ENCODE results near the gene ATP8B4.

The ATP8B4 gene

GRCh38 chr15:50042775-50043174 lies 76.3 kb downstream of the ATP8B4 start:
- H3K4me2 ChIP-seq (ENCODE audit: low read length): no peak overlapping the region
- H3K4me3 ChIP-seq (ENCODE audit: low read length): no peak overlapping the region
- no peak overlapping the region for H3K9ac ChIP-seq (ENCODE audit: low read depth, low read length)
- H3K9me3 ChIP-seq (replicated peaks; ENCODE audit: low read length): peaks cover 6% of the 10 kb centered on the region
- no peaks in the 10 kb centered on the region for H3K4me1 ChIP-seq (ENCODE audit: control insufficient read depth, insufficient read depth, low read length)
- no peaks in the 10 kb centered on the region for H3K36me3 ChIP-seq (ENCODE audit: insufficient read depth, low read length)
- H3K27me3 ChIP-seq (ENCODE audit: control insufficient read depth, insufficient read depth, low read length): peaks cover 7% of the 10 kb centered on the region

- Histone ChIP-seq H3K27me3 (ENCODE audit: control insufficient read depth, insufficient read depth, low read length) (peaks cover 11% of the 10 kb centered on the region), H3K9me3 (replicated peaks; ENCODE audit: low read length) (no peaks in the 10 kb centered on the region), H3K4me2 (ENCODE audit: low read length) (no peak overlapping the region), H3K4me1 (ENCODE audit: control insufficient read depth, insufficient read depth, low read length) (no peaks in the 10 kb centered on the region), H3K4me3 (ENCODE audit: low read length) (no peak overlapping the region), H3K9ac (ENCODE audit: low read depth, low read length) (no peak overlapping the region), H3K36me3 (ENCODE audit: insufficient read depth, low read length) (no peaks in the 10 kb centered on the region)
These were observed 88.6 kb downstream of the ATP8B4 start for GRCh38 chr15:50030456-50030855.

DNA sequence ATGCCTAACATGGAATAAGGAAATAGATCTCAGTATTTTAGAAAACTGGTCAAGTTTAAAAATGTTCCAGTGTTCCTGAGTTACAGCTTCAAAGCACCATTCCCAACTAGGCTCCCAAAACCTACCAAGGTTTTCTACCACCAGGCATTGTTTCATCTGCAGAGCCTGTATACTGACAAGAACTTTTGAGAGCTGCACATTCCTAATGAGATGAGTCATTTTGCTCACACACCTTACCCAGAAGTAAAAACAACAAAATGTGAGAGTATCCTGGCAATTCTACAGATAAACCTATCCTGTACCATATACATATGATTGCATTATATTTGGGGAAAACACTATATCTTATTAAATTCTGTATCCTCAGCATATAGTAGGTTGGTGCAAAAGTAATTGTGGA lies 90.7 kb downstream of the ATP8B4 start:
- no peak overlapping the region for H3K4me2 ChIP-seq (ENCODE audit: low read length)
- H3K36me3 ChIP-seq (ENCODE audit: insufficient read depth, low read length): no peaks in the 10 kb centered on the region
- H3K9ac ChIP-seq (ENCODE audit: low read depth, low read length): no peak overlapping the region
- H3K4me1 ChIP-seq (ENCODE audit: control insufficient read depth, insufficient read depth, low read length): no peaks in the 10 kb centered on the region
- H3K4me3 ChIP-seq (ENCODE audit: low read length): no peak overlapping the region
- H3K9me3 ChIP-seq (replicated peaks; ENCODE audit: low read length): no peaks in the 10 kb centered on the region
- H3K27me3 ChIP-seq (ENCODE audit: control insufficient read depth, insufficient read depth, low read length): peaks cover 20% of the 10 kb centered on the region

DNA sequence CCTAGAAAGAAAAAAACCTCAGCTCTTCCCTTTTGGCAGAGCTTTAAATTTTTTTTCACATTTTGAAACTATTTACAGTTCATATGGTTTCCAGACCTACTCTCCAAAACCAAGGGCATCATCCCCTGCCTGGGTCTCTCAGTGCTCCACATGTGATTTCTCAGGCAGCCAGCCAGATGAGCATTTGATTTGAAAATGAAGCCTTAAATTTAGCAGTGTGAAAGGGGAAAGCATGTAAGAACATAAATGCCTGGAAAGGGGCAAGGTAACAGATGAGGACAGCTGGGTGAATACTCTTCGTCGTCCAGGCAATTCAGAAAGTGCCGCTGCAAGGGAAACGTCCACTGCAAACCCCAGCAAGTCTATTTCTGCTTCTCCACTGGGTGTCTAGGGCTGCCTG lies 94.8 kb downstream of the ATP8B4 start:
- Histone ChIP-seq H3K9me3 (replicated peaks; ENCODE audit: low read length) (no peaks in the 10 kb centered on the region), H3K27me3 (ENCODE audit: control insufficient read depth, insufficient read depth, low read length) (peaks cover 18% of the 10 kb centered on the region), H3K4me1 (ENCODE audit: control insufficient read depth, insufficient read depth, low read length) (no peaks in the 10 kb centered on the region), H3K4me3 (ENCODE audit: low read length) (no peak overlapping the region), H3K9ac (ENCODE audit: low read depth, low read length) (no peak overlapping the region), H3K36me3 (ENCODE audit: insufficient read depth, low read length) (no peaks in the 10 kb centered on the region), H3K4me2 (ENCODE audit: low read length) (no peak overlapping the region)

- Histone ChIP-seq H3K4me3 (ENCODE audit: low read length) (no peak overlapping the region), H3K4me2 (ENCODE audit: low read length) (no peak overlapping the region), H3K9me3 (replicated peaks; ENCODE audit: low read length) (no peaks in the 10 kb centered on the region), H3K36me3 (ENCODE audit: insufficient read depth, low read length) (no peaks in the 10 kb centered on the region), H3K4me1 (ENCODE audit: control insufficient read depth, insufficient read depth, low read length) (no peaks in the 10 kb centered on the region), H3K27me3 (ENCODE audit: control insufficient read depth, insufficient read depth, low read length) (no peaks in the 10 kb centered on the region), H3K9ac (ENCODE audit: low read depth, low read length) (no peak overlapping the region)
These were observed 100.5 kb downstream of the ATP8B4 start for GRCh38 chr15:50018491-50018890.

GRCh38 chr15:50017522-50017921 lies 101.5 kb downstream of the ATP8B4 start:
- Histone ChIP-seq H3K9ac (ENCODE audit: low read depth, low read length) (no peak overlapping the region), H3K4me1 (ENCODE audit: control insufficient read depth, insufficient read depth, low read length) (no peaks in the 10 kb centered on the region), H3K36me3 (ENCODE audit: insufficient read depth, low read length) (no peaks in the 10 kb centered on the region), H3K4me2 (ENCODE audit: low read length) (no peak overlapping the region), H3K27me3 (ENCODE audit: control insufficient read depth, insufficient read depth, low read length) (no peaks in the 10 kb centered on the region), H3K4me3 (ENCODE audit: low read length) (no peak overlapping the region), H3K9me3 (replicated peaks; ENCODE audit: low read length) (no peaks in the 10 kb centered on the region)

DNA sequence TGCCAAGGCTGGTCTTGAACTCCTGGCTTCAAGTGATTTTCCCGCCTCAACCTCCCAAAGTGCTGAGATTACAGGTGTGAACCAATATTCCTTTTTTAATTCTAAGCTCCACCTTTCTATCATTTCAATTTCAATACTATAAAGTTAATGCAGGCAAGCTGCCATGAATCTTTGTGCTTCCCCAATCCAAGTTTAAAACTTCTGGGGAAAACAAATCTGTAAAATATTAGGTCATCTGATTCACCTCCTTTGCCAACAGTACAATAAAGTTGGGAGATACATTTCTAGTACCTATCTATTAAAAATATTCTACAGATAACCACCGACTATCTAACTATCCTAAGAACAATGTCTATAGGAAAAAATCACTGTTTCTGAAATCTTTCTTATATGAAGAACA lies 102.1 kb downstream of the ATP8B4 start:
- Histone ChIP-seq H3K4me3 (ENCODE audit: low read length) (no peak overlapping the region), H3K4me1 (ENCODE audit: control insufficient read depth, insufficient read depth, low read length) (no peaks in the 10 kb centered on the region), H3K36me3 (ENCODE audit: insufficient read depth, low read length) (no peaks in the 10 kb centered on the region), H3K9ac (ENCODE audit: low read depth, low read length) (no peak overlapping the region), H3K27me3 (ENCODE audit: control insufficient read depth, insufficient read depth, low read length) (no peaks in the 10 kb centered on the region), H3K4me2 (ENCODE audit: low read length) (no peak overlapping the region), H3K9me3 (replicated peaks; ENCODE audit: low read length) (no peaks in the 10 kb centered on the region)

- no peaks in the 10 kb centered on the region for H3K4me1 ChIP-seq (ENCODE audit: control insufficient read depth, insufficient read depth, low read length)
- no peak overlapping the region for H3K9ac ChIP-seq (ENCODE audit: low read depth, low read length)
- H3K9me3 ChIP-seq (replicated peaks; ENCODE audit: low read length): no peaks in the 10 kb centered on the region
- H3K27me3 ChIP-seq (ENCODE audit: control insufficient read depth, insufficient read depth, low read length): no peaks in the 10 kb centered on the region
- no peak overlapping the region for H3K4me2 ChIP-seq (ENCODE audit: low read length)
- H3K4me3 ChIP-seq (ENCODE audit: low read length): no peak overlapping the region
- no peaks in the 10 kb centered on the region for H3K36me3 ChIP-seq (ENCODE audit: insufficient read depth, low read length)
These were observed 106.2 kb downstream of the ATP8B4 start for GRCh38 chr15:50012790-50013189.

DNA sequence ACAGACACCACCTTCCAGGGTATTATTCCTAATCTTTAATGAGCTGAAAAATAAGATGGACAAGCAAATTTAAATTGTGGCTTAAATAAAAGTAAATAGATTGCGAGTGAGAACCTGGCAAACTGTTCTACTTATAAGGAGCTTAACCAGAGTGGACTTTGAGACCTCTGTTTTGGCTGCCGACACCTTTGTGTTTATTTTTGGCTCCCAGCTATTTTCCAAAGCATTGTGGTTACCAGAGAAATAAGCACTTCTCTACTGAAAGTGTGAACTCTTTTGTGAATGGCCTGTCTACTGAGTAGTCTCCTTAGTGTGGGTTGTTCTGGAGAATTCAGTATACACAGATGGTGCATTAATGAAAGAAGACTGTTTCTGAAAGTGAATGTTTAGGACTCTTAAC lies 109.4 kb downstream of the ATP8B4 start:
- H3K36me3 ChIP-seq (ENCODE audit: insufficient read depth, low read length): no peaks in the 10 kb centered on the region
- no peak overlapping the region for H3K9ac ChIP-seq (ENCODE audit: low read depth, low read length)
- no peaks in the 10 kb centered on the region for H3K9me3 ChIP-seq (replicated peaks; ENCODE audit: low read length)
- no peaks in the 10 kb centered on the region for H3K4me1 ChIP-seq (ENCODE audit: control insufficient read depth, insufficient read depth, low read length)
- H3K4me3 ChIP-seq (ENCODE audit: low read length): no peak overlapping the region
- H3K4me2 ChIP-seq (ENCODE audit: low read length): no peak overlapping the region
- H3K27me3 ChIP-seq (ENCODE audit: control insufficient read depth, insufficient read depth, low read length): no peaks in the 10 kb centered on the region

- no peaks in the 10 kb centered on the region for H3K36me3 ChIP-seq (ENCODE audit: insufficient read depth, low read length)
- no peak overlapping the region for H3K4me3 ChIP-seq (ENCODE audit: low read length)
- H3K9ac ChIP-seq (ENCODE audit: low read depth, low read length): peak overlapping the region; percentile 21
- H3K27me3 ChIP-seq (ENCODE audit: control insufficient read depth, insufficient read depth, low read length): no peaks in the 10 kb centered on the region
- no peaks in the 10 kb centered on the region for H3K9me3 ChIP-seq (replicated peaks; ENCODE audit: low read length)
- peak overlapping the region; percentile 28 for H3K4me2 ChIP-seq (ENCODE audit: low read length)
- H3K4me1 ChIP-seq (ENCODE audit: control insufficient read depth, insufficient read depth, low read length): peaks cover 6% of the 10 kb centered on the region
These were observed 115.2 kb downstream of the ATP8B4 start for GRCh38 chr15:50003786-50004334.

DNA sequence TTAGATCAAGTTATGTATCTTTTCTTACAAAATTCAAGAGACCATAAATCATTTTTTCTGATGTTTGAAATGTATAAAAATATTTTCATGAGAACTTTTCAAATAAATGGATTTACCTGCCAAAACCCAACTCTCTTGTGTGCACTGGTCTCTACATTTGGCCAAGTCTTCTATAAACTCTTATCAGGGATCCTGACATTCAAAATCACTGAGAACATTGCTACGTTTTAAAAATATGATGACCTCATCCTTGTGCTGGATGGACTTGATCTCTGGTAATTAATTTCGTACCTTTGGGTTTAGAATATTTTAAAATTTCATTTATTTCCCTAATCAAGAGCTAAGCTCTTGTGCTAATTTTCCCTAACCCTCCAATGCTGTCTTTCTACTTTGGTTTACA lies 127.4 kb downstream of the ATP8B4 start:
- no peaks in the 10 kb centered on the region for H3K36me3 ChIP-seq (ENCODE audit: insufficient read depth, low read length)
- no peaks in the 10 kb centered on the region for H3K9me3 ChIP-seq (replicated peaks; ENCODE audit: low read length)
- no peak overlapping the region for H3K4me3 ChIP-seq (ENCODE audit: low read length)
- H3K4me1 ChIP-seq (ENCODE audit: control insufficient read depth, insufficient read depth, low read length): no peaks in the 10 kb centered on the region
- no peaks in the 10 kb centered on the region for H3K27me3 ChIP-seq (ENCODE audit: control insufficient read depth, insufficient read depth, low read length)
- H3K4me2 ChIP-seq (ENCODE audit: low read length): no peak overlapping the region
- H3K9ac ChIP-seq (ENCODE audit: low read depth, low read length): no peak overlapping the region

GRCh38 chr15:49990835-49991545 lies 128.0 kb downstream of the ATP8B4 start:
- H3K4me1 ChIP-seq (ENCODE audit: control insufficient read depth, insufficient read depth, low read length): no peaks in the 10 kb centered on the region
- no peaks in the 10 kb centered on the region for H3K27me3 ChIP-seq (ENCODE audit: control insufficient read depth, insufficient read depth, low read length)
- no peaks in the 10 kb centered on the region for H3K36me3 ChIP-seq (ENCODE audit: insufficient read depth, low read length)

More at GRCh38 chr15:49990835-49991545, 128.0 kb downstream of the ATP8B4 start:
- Histone ChIP-seq H3K4me2 (ENCODE audit: low read length) (no peak overlapping the region), H3K9ac (ENCODE audit: low read depth, low read length) (no peak overlapping the region), H3K9me3 (replicated peaks; ENCODE audit: low read length) (no peaks in the 10 kb centered on the region), H3K4me3 (ENCODE audit: low read length) (no peak overlapping the region)
